K562 (cell line): ENCODE data around the gene ACP4. TPM values are rescaled to one million over a fixed set of nuclear protein-coding genes. Genes with fewer than 3 reads are reported as not detected.
"Not testable (repeated sequence)": the region's sequence is repeated elsewhere in the genome, so short reads cannot be mapped to it uniquely, and the experiment has no call there.

ENCODE experiments used
- ATAC-seq: fragments of 200-7000 bp; cut with Tn5 transposase; 3 replicates; pipeline ENCODE4 v1.9.1; 2020; ENCODE audit warnings: moderate library complexity
- BruUV-seq: library from RNA; stranded (reverse); fragments of 400-500 nt; replicated peaks from 2 replicates; lab custom pipeline; 2021; lab: Mats Ljungman, UMichigan
- CTCF ChIA-PET: fragments of 300-600 bp; formaldehyde crosslinking; extraction: SDS; loops from one replicate; lab custom pipeline; 2021; ENCODE audit warnings: low intra/inter-chr PET ratio; lab: Yijun Ruan, JAX
- POLR2A ChIA-PET: fragments of 300-600, 350-650 bp; sonication (Branson Sonifier 250); formaldehyde crosslinking; extraction: SDS; loops from one replicate; lab custom pipeline; 2021; ENCODE audit warnings: antibody characterized with exemption, inconsistent platforms; lab: Yijun Ruan, JAX
- DNase-seq, 4 experiments: peaks; one replicate each; pipeline versions ENCODE4 v3.0.0 to v3.0.0-alpha.2; 2011 to 2018; ENCODE audit warnings: low spot score in 3 of 4, mixed read lengths in 3 of 4; ENCODE audit errors: extremely low read depth in 1 of 4
- FAIRE-seq: peaks from 2 replicates; lab custom pipeline; 2011; peaks lifted over from hg19 to GRCh38; lab: Jason Lieb, UNC
- H2AFZ ChIP-seq: 2 replicates; pipeline ENCODE4 v1.6.0; 2011; ENCODE audit warnings: low read depth, low read length, control low read depth, inconsistent platforms
- H3K27ac ChIP-seq: fragments of 200-600 bp; 3 replicates; pipeline ENCODE4 v1.8.0; 2011; ENCODE audit warnings: low read depth, mild to moderate bottlenecking, control low read depth, inconsistent platforms, low read length, moderate library complexity, mixed read lengths; ENCODE audit errors: extremely low read depth
- H3K27me3 ChIP-seq, 2 experiments: fragments of 300-600 bp in 1 of 2; 2 replicates in 1 of 2; 3 replicates in 1 of 2; pipeline versions ENCODE4 v1.6.0 to v1.8.0; 2011; ENCODE audit warnings: inconsistent platforms in 2 of 2, low read length in 2 of 2, mild to moderate bottlenecking in 1 of 2, mixed read lengths in 1 of 2, moderate library complexity in 1 of 2; ENCODE audit not compliant: control insufficient read depth in 2 of 2, insufficient read depth in 2 of 2
- H3K36me3 ChIP-seq: fragments of 300-600 bp; 3 replicates; pipeline ENCODE4 v1.8.0; 2011; ENCODE audit warnings: mild to moderate bottlenecking, low read length, inconsistent platforms; ENCODE audit not compliant: control insufficient read depth, insufficient read depth
- H3K4me1 ChIP-seq, 2 experiments: fragments of 200-600 bp in 1 of 2; replicated peaks in 1 of 2; 2 replicates in 1 of 2; 3 replicates in 1 of 2; pipeline versions ENCODE4 v1.5.1 to v1.8.0; 2011; ENCODE audit warnings: inconsistent platforms in 2 of 2, low read length in 2 of 2, mild to moderate bottlenecking in 1 of 2, mixed read lengths in 1 of 2, moderate library complexity in 1 of 2; ENCODE audit not compliant: control insufficient read depth in 2 of 2, insufficient read depth in 2 of 2
- H3K4me2 ChIP-seq: 2 replicates; pipeline ENCODE4 v1.6.1; 2011; ENCODE audit warnings: low read length, control low read depth, inconsistent platforms, mixed read lengths; ENCODE audit not compliant: insufficient read depth
- H3K4me3 ChIP-seq: fragments of 200-600 bp; sonication (generic), shearing (Covaris generic); 2 replicates; pipeline ENCODE4 v1.5.1; 2016; ENCODE audit warnings: control low read depth, inconsistent platforms
- H3K79me2 ChIP-seq: fragments of 200-600 bp; 3 replicates; pipeline ENCODE4 v1.8.0; 2011; ENCODE audit warnings: low read length, inconsistent platforms; ENCODE audit not compliant: control insufficient read depth, insufficient read depth
- H3K9ac ChIP-seq, 2 experiments: 2 replicates each; pipeline versions ENCODE4 v1.6.0 to v1.6.1; 2011; ENCODE audit warnings: low read depth in 2 of 2, low read length in 2 of 2, control low read depth in 1 of 2, inconsistent platforms in 1 of 2, mild to moderate bottlenecking in 1 of 2, mixed read lengths in 1 of 2; ENCODE audit not compliant: insufficient read depth in 1 of 2
- H3K9me1 ChIP-seq: one replicate; pipeline ENCODE4 v1.6.0; 2011; ENCODE audit warnings: inconsistent platforms, mild to moderate bottlenecking, low read length, moderate library complexity; ENCODE audit not compliant: control insufficient read depth, insufficient read depth
- H3K9me3 ChIP-seq: replicated peaks from 2 replicates; pipeline ENCODE4 v1.5.1; 2011; ENCODE audit warnings: low read depth, low read length, inconsistent platforms; ENCODE audit not compliant: control insufficient read depth, insufficient read depth
- H4K20me1 ChIP-seq: replicated peaks from 2 replicates; pipeline ENCODE4 v1.6.1; 2011; ENCODE audit warnings: low read length, inconsistent platforms, mixed read lengths; ENCODE audit not compliant: control insufficient read depth, insufficient read depth
- KLF16 ChIP-seq: IDR thresholded peaks from 2 replicates; pipeline ENCODE4 v1.6.1; 2016; ENCODE audit warnings: antibody characterized with exemption
- NFRKB ChIP-seq: fragments of 450-650 bp; IDR thresholded peaks from 2 replicates; pipeline ENCODE4 v1.6.1; 2016; ENCODE audit warnings: low read depth
- ZNF766 ChIP-seq: fragments of 200-800 bp; sonication (Bioruptor generic); conservative IDR thresholded peaks from 2 replicates; pipeline ENCODE4 v1.6.1; 2016; ENCODE audit warnings: missing genetic modification characterization, missing compliant biosample characterization
- WGBS: fragments of 100-300 bp; shearing (Covaris generic); methylation state at CpG from one replicate; pipeline ENCODE4 v1.1.6; 2016; ENCODE audit warnings: low coverage, mixed read lengths; ENCODE audit not compliant: insufficient coverage; ENCODE audit errors: missing lambda C conversion rate; 5-methylcytosine and 5-hydroxymethylcytosine counted together
- in situ Hi-C: fragments of 300-500 bp; cut with MboI; formaldehyde crosslinking; loops from 4 replicates; pipeline ENCODE4 v1.15.0; 2018; ENCODE audit warnings: inconsistent platforms, mixed read lengths
- intact Hi-C: fragments of 100-400 bp; cut with micrococcal nuclease; formaldehyde crosslinking; loops from 2 replicates; pipeline ENCODE4 v1.14.2; 2022
- polyA plus RNA-seq, 8 experiments: library from polyadenylated mRNA; depleted of rRNA in 4 of 8; stranded (reverse) in 5 of 8; unstranded in 3 of 8; fragments of >200 nt; fragmentation: Nextera tagmentation in 2 of 8; fragmentation: Illumina TruSeq in 1 of 8; extraction: Ambion mirVana in 2 of 8; extraction: Trizol in 1 of 8; gene quantifications; 2 replicates each; pipeline versions ENCODE4 v1.2.1 to v1.2.3, GENCODE V29; 2011 to 2014; ENCODE audit warnings: inconsistent platforms in 1 of 8, missing spikeins in 1 of 8
- total RNA-seq, 7 experiments: library from RNA; depleted of rRNA in 6 of 7; stranded (reverse); fragments of >200 nt in 6 of 7; fragmentation: Illumina TruSeq in 2 of 7; extraction: Trizol in 2 of 7; gene quantifications; 2 replicates each; pipeline versions ENCODE4 v1.2.1 to v1.2.3, GENCODE V29; 2011 to 2021; ENCODE audit warnings: low replicate concordance in 1 of 7
- TF ChIP-seq, protein P1 (sequence below): fragments of 450-650 bp; IDR thresholded peaks from 2 replicates; pipeline ENCODE4 v1.6.1; 2017; ENCODE audit warnings: antibody characterized with exemption

ACP4 gene
- total and polyA plus RNA-seq, 9 of the 15 experiments (the other 6 are each of a cell fraction or from before 2014, with no cell fraction given): not detected

DNA sequence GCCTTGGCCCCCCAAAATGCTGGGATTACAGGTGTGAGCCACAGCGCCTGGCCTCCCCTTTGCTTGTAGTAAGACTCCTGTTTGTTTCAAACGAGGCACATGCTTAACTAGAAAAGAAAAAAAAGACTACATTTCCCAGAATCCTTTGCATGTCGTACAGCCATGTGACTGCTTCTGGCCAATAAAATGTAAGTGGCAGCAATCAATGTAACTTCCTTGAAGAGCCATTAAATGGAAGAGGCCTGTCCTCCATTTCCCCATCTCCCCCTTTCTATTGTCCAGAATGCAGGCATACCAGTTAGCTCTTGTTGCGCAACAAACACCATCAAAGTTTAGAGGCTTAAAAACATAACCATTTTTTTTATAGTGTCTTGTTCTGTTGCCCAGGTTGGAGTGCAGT, 30.3 kb upstream of the ACP4 start (continued):
- TF ChIP-seq, protein P1, sequence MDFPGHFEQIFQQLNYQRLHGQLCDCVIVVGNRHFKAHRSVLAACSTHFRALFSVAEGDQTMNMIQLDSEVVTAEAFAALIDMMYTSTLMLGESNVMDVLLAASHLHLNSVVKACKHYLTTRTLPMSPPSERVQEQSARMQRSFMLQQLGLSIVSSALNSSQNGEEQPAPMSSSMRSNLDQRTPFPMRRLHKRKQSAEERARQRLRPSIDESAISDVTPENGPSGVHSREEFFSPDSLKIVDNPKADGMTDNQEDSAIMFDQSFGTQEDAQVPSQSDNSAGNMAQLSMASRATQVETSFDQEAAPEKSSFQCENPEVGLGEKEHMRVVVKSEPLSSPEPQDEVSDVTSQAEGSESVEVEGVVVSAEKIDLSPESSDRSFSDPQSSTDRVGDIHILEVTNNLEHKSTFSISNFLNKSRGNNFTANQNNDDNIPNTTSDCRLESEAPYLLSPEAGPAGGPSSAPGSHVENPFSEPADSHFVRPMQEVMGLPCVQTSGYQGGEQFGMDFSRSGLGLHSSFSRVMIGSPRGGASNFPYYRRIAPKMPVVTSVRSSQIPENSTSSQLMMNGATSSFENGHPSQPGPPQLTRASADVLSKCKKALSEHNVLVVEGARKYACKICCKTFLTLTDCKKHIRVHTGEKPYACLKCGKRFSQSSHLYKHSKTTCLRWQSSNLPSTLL: no peak
- TF ChIP-seq ZNF766 (CRISPR knock-in tag): no peak
- TF ChIP-seq NFRKB: peak; percentile 52; the same call in 1 of the 2 replicates
- no peak for TF ChIP-seq KLF16
- TF ChIP-seq, all 486 proteins: peak for 55

DNA sequence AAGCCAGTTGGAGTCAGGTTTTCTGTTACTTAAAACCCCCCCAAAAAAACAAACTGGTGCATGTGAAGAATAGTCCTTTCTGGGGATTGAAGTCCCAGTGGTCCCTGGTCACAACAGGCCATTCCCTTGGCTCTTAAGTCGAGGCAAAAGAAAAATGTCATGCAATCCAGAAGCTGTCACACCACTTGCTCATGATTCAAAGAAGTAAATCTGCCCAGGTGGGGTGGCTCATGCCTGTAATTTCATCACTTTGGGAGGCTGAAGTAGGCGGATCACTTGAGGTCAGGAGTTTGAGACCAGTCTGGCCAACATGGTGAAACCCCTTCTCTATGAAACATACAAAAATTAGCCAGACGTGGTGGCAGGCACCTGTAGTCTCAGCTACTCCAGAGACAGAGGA, 28.7 kb upstream of the ACP4 start:
- H3K9me1 ChIP-seq, H3K79me2 ChIP-seq, H3K9me3 ChIP-seq, H3K27ac ChIP-seq, intact Hi-C loops, BruUV-seq, H4K20me1 ChIP-seq, H3K4me3 ChIP-seq, H3K9ac ChIP-seq, in situ Hi-C loops, H3K4me2 ChIP-seq, H3K27me3 ChIP-seq, FAIRE-seq, CTCF ChIA-PET, ATAC-seq, H3K36me3 ChIP-seq, DNase-seq: not testable (repeated sequence)
- POLR2A ChIA-PET: interaction anchor here (1.4 kb wide), 1 partner anchor 20 kb away, joined by 3 read pairs; no protein-coding TSS in a partner anchor
- Histone ChIP-seq H3K4me1 (peaks cover 6 to 14% of the 10 kb centered on the region in 2 experiments; a peak in 4 of 5 replicates), H2AFZ (peak overlapping the region; percentile 84)
- WGBS: 52% methylated on average over 3 of the region's 3 CpGs

DNA sequence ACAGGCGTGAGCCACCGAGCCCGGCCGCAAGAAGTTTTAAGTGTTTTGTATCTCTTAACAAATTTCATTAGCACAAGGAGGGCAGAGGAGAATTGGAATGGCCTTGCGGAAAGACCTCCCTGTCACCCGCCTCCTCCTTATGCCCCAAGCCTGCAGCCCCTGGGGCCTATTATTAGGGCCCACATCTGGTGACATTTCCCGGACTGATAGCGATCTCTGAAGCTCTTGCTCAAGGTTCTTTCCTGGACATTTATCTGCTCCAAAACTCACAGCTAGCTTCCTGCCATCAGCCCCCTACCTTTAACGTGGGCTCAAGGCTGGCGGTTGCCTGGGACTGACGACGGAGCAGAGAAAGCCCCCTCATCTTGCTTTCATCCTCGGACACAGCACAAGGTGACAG, 26.7 kb upstream of the ACP4 start:
- POLR2A ChIA-PET: interaction anchor here (1.2 kb wide), 1 partner anchor 41 kb away, joined by 3 read pairs; no protein-coding TSS in a partner anchor
- ATAC-seq, in situ Hi-C loops, intact Hi-C loops, H3K4me2 ChIP-seq, DNase-seq, H3K4me3 ChIP-seq, H3K27ac ChIP-seq, H2AFZ ChIP-seq, H3K27me3 ChIP-seq, H3K9ac ChIP-seq, FAIRE-seq, H4K20me1 ChIP-seq, H3K9me3 ChIP-seq, BruUV-seq, CTCF ChIA-PET, H3K36me3 ChIP-seq, H3K9me1 ChIP-seq, H3K79me2 ChIP-seq: not testable (repeated sequence)
- peaks cover 10 to 24% of the 10 kb centered on the region in 2 experiments for H3K4me1 ChIP-seq
- 38% methylated on average over 9 of the region's 13 CpGs for WGBS
